Measurements from ENCODE around the gene DLGAP1. TPM values are rescaled to one million over a fixed set of nuclear protein-coding genes. Genes with fewer than 3 reads are reported as not detected.

The DLGAP1 gene
- total and polyA plus RNA-seq, 2 of the 13 experiments (the other 11 are each of a cell fraction or from before 2014, with no cell fraction given): 0.01 TPM; not detected in 1

- DNase-seq (ENCODE audit: low spot score): no peak
- FAIRE-seq: no peak
- Histone ChIP-seq H3K79me2 (ENCODE audit: insufficient read depth, low read length) (no peaks in the 10 kb centered on the region), H2AFZ (ENCODE audit: low read length) (no peak overlapping the region), H4K20me1 (ENCODE audit: insufficient read depth, low read length) (no peaks in the 10 kb centered on the region), H3K27me3 (ENCODE audit: control insufficient read depth in 1 of 2, insufficient read depth in 2 of 2, low read length in 2 of 2) (no peaks in the 10 kb centered on the region), H3K4me3 (replicated peaks in 1 of 3; ENCODE audit: insufficient read depth in 1 of 3, low read depth in 2 of 3, low read length in 3 of 3) (no peak overlapping the region), H3K4me2 (ENCODE audit: low read depth, low read length) (no peak overlapping the region), H3K9me3 (ENCODE audit: low read length) (peaks cover 3% of the 10 kb centered on the region; the same call in 1 of the 2 replicates), H3K4me1 (ENCODE audit: insufficient read depth, low read length) (peaks cover 33% of the 10 kb centered on the region), H3K36me3 (replicated peaks in 1 of 2; ENCODE audit: control insufficient read depth in 1 of 2, insufficient read depth in 2 of 2, low read length in 2 of 2) (no peaks in the 10 kb centered on the region), H3K9ac (ENCODE audit: insufficient read depth, low read depth, low read length) (no peak overlapping the region), H3K27ac (ENCODE audit: extremely low read length, insufficient read depth, low read length) (no peak overlapping the region)
- whole genome bisulfite sequencing (ENCODE audit: low lambda C conversion rate): 97% methylated on average over 1 of the region's 1 CpG
- TF ChIP-seq ZNF333 (CRISPR knock-in tag; IDR thresholded peaks at IDR 0.05; ENCODE audit: borderline replicate concordance) (no peak), ATF7 (IDR thresholded peaks at IDR 0.05) (peak; percentile 62), ATF7 (CRISPR knock-in tag; IDR thresholded peaks at IDR 0.05) (no peak), CAMTA2 (CRISPR knock-in tag; IDR thresholded peaks at IDR 0.05; ENCODE audit: borderline replicate concordance) (no peak), MAFK (conservative IDR thresholded peaks at IDR 0.05 in 1 of 2, IDR thresholded peaks at IDR 0.05 in 1 of 2; ENCODE audit: low read length in 2 of 2) (peak; percentile 15 to 40; a peak in 2 of 4 replicates), MAF1 (CRISPR knock-in tag; IDR thresholded peaks at IDR 0.05; ENCODE audit: borderline replicate concordance) (no peak), ZBTB34 (CRISPR knock-in tag; IDR thresholded peaks at IDR 0.05) (no peak)
- ChIA-PET CTCF (ENCODE audit: low intra/inter-chr PET ratio, low total read pairs) (no interaction called here), POLR2A (no interaction called here)
- in situ Hi-C loops (cut with HindIII; ENCODE audit: extremely low pct_ligation_motif_present, low pct_unique_long_range_greater_than_20kb): no loop called here
- intact Hi-C loops (cut with micrococcal nuclease; ENCODE audit: unreplicated experiment): no loop called here
- BruUV-seq (replicated peaks): no TSS peak
- ATAC-seq: no peak
Observed at GRCh38 chr18:3658529-3658928, 796.6 kb downstream of the DLGAP1 start.

All from HepG2 (cell line).